IPS-18c (cell line): ENCODE results near the gene STK40.
A peak's percentile ranks its signal among the peaks of the same experiment; 100 is the strongest.

Experiments used
- H3K4me3 ChIP-seq: 2 replicates; pipeline ENCODE4 v1.7.0; 2013; ENCODE audit warnings: low read depth, mild to moderate bottlenecking, low read length, moderate library complexity; ENCODE audit not compliant: insufficient read depth
- H3K9me3 ChIP-seq: one replicate; pipeline ENCODE4 v1.6.1; 2013; ENCODE audit warnings: mild to moderate bottlenecking, low read length, moderate library complexity; ENCODE audit not compliant: control insufficient read depth, insufficient read depth

The STK40 gene

DNA sequence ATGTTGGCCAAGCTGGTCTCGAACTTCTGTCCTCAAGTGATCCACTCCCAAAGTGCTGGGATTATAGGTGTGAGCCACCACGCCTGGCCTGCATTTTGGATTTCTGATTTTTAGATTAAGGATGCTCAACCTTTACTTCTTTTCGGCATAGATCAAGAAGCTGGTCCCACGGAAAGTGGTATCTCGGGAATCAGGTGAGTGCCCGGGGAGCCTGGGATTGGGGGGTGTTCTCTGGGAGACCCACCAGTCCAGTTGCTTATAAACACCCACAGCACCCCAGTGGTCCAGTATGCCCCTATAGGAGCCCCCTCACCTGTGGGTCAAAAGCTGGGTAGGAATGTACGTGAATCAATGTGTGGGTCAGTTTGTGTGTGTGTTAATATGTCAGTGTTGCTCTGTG is 76.3 kb downstream of the STK40 start:
- no peak overlapping the region for H3K4me3 ChIP-seq
- no peaks in the 10 kb centered on the region for H3K9me3 ChIP-seq

DNA sequence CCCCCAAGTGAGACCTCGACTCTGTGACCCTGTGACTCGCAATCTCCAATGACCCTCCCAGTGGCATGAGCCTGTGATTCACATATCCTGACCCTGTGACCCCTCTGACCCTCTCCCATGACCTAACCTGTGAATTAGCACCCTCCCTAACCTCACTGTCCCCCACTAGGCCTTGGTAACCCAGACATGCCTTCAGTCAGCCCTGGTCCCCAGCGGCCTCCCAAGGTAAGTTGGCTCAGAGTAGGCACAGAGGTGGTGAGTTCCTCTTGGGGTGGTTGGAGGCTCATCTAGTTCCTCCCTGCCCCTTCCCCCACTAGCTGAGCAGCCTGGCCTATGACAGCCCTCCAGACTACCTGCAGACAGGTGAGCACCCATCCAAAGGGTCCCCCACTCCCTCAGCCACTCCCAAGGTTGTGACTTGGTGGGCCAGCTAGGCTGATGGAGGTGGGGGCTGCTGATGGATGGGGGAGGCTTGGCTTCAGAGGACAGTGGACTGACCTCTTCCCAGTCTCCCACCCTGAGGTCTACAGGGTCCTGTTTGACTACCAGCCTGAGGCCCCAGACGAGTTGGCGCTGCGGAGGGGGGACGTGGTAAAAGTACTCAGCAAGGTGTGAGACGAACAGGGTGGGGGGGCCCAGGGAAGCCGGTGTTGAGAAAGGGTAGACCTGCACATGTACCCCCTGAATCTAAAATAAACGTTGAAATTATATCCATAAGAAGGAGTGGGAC is 78.0 kb downstream of the STK40 start:
- Histone ChIP-seq H3K4me3 (peak overlapping the region; percentile 68), H3K9me3 (no peaks in the 10 kb centered on the region)

DNA sequence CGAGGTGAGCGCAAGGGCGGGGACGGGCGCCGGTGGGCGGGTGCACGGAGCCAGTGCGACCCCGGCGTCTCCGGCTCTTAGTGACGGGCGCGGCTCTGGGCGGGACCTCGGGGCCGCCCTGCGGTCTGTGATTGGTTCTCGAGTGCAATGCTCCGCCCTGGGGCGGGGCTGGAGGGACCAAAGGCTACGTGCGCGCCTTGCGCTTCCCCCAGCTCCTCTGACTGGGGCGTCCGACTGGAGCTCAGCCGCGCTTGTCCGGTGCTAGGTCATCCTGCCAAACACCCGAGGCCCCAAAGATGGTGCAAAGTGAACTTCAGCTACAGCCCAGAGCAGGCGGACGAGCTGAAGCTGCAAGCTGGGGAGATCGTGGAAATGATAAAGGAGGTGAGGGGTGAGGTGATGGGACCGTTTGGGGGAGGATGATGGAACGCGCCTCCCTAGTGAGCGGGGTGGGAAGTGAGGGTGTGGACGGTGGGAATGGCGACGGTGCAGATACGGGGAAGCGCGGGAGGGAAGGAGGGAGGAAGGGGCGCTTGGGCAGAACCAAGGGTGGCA is 78.7 kb downstream of the STK40 start:
- peak overlapping the region; percentile 68 for H3K4me3 ChIP-seq

DNA sequence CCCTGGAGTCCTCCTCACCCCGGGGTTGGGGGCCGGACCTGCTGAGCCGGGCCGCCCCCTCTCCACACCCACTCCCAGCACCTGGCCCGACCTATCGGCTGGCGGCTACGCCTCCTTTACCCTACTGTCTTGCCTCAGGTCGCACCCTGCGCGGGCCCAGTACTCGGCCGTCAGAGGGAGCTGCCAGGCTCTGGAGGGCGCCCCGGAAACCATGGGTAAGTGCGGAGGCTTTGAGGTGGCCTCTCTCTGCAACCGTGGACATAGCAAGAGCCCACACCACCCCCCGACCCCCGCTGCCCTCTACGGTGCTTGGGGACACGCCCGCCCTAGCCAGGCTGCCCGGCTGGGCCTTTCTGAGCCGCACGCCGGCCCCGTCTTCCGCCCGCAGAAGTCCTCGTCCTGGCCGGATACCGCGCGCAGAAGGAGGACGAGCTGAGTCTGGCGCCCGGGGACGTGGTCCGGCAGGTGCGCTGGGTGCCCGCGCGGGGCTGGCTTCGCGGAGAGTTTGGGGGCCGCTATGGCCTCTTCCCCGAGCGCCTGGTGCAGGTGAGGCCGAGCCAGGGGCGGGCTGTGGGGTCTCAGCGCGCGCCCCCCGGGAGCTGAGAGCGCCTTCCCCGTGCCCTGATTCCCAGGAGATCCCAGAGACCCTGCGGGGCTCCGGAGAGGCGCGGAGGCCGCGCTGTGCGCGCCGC is 79.4 kb downstream of the STK40 start, which contains the start of gene SH3D21:
SH3D21 (plus strand) TSS at position 159 of the 692 bp plus-strand sequence; CDS start at position 212, 53 bp downstream.
- H3K9me3 ChIP-seq = no peaks in the 10 kb centered on the region
- peak within 1 kb of the TSS; percentile 68 for H3K4me3 ChIP-seq

More for the DNA sequence above, 78.7 kb downstream of the STK40 start:
- H3K9me3 ChIP-seq = no peaks in the 10 kb centered on the region

DNA sequence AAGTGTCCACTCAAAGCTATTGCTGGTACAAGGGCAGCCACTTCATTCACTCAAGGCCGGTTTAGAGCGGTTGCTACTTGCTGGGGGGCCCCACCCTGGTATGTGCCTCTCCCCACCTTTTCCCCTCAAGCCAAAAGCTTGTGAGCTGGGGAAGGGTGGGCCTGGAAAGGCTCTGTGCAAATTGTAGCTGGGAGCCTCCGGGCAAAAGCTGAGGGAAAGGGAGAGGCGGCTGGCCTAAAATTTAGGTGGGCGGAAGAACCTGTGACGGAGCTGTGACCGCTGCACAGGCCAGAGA is 79.9 kb downstream of the STK40 start:
- Histone ChIP-seq H3K4me3 (peak overlapping the region; percentile 41), H3K9me3 (no peaks in the 10 kb centered on the region)

DNA sequence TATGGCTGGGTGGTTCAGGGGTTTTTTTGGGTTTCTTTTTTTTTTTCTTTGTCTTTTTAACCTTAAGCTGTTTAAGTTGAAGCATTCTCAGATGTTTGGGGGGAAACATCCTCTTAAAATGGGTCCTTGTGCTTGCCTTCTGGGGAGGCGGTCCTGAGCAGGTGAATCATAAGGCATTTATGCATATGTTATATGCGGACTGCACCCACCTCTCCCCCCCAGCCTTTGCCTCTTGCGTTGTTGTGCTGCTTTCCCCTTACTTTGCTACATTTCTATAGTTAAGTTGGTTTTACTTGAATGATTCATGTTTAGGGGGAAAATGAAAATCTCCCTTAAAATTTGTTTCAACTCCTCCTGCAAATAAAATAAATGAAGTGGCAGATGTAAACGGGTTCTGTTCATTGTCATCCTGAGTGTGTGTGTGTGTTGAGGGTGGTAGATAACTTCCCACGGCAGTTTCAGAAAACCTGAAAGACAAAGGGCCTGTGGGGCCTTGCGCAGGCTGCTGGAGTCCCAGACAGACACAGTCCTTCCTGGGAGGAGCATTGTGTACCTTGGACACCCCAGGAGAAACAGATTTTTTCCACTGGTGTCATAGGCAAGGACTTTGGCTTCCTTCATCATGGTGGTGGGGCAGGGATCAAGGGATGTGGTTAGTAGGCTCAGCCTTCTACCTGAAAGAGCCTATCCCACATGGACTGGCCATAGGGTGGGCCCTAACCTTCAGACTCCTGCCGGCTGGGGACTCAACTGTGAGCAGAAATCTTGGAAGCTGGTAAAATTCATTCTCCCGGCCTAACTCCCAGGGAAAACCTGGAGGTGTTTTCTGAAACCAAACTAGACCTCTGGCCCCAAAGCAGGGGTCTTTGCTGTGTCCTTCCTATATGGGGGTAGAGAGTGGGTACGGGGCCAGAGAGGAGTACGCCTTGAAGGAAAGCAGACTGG is 80.5 kb downstream of the STK40 start:
- no peaks in the 10 kb centered on the region for H3K9me3 ChIP-seq
- H3K4me3 ChIP-seq = peak overlapping the region; percentile 41

DNA sequence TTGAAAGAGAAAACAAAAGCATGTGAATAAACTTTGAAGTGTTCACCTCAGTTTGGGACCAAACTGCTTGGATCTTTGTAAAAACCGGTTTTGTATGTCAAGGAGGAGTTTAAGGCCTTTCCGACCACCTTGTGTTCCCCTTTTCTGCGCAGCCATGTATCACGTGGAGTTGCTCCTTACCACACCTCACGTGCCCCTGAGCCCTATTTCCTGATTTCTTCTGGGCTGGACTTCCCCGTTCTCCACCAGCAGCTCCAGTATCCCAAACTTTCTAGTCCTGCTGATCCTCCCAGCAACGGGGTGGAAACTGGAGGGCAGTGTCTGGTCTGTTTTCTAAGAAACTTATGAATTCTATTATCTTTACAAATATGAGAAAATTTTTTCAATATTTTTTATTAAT is 81.2 kb downstream of the STK40 start:
- no peaks in the 10 kb centered on the region for H3K9me3 ChIP-seq
- no peak overlapping the region for H3K4me3 ChIP-seq

DNA sequence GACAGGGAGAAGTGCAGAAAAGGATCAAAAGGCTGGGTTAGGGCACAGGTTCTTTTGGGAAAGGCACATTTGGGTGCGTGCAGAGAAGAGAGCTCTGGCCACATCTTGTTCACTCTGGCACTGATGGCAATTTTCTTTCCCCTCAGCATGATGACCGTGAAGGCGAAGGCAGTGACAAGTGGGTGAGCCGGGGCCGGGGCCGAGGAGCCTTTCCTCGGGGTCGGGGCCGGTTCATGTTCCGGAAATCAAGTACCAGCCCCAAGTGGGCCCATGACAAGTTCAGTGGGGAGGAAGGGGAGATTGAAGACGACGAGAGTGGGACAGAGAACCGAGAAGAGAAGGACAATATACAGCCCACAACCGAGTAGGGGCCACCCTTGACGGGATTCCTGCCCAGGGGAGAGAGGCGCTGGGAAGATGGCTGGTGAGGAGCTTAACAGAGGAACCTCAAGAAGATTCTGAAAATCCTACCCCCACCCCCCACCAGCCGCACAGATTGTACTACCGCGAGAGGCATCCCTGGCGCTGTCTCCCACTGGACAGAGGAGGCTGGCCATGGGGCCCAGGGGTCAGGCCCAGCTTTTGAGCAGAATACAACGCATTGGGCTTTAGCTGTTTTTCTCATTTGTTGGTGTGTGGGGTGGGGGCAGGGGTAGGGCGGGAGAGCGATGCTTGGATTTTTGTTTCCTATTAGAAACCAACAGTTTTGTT is 81.9 kb downstream of the STK40 start:
- Histone ChIP-seq H3K4me3 (no peak overlapping the region), H3K9me3 (no peaks in the 10 kb centered on the region)

DNA sequence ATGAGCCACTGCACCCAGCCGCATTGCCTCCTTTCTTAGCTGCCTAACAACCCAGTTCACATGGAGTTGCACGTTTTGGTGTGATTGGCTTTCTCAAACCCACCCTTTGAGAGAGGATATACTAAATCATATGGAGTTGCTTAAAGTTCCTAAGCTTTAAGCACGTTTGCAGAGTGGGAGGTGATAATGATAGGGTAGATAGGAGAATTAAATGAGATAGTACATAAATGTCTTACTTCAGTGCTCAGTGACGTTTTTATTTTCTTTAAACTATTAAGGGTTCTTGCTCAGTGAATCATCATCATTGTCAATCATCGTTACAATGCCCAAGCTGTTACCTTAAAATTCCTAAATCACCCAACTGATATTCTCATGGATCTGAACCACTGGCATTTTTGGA is 82.5 kb downstream of the STK40 start:
- Histone ChIP-seq H3K9me3 (no peaks in the 10 kb centered on the region), H3K4me3 (no peak overlapping the region)

DNA sequence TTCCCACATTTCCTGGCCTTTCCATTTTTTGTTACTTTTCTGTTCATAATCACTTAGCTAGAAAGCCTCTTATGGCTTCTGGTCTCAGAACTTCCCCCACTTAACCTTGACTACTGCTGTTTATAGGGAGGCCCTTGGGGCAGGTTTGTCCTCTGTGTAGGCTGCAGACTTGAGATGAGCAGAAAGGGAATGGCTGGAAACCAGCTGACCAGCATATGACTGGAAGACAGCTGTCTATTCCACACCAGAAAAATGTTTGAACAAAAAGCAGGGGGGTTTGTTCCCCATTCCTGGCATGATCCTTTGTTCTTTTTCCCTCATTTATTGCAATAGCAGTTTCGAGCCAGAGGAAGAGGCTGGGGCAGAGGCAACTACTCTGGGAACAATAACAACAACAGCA is 84.5 kb downstream of the STK40 start:
- Histone ChIP-seq H3K4me3 (no peak overlapping the region), H3K9me3 (no peaks in the 10 kb centered on the region)

DNA sequence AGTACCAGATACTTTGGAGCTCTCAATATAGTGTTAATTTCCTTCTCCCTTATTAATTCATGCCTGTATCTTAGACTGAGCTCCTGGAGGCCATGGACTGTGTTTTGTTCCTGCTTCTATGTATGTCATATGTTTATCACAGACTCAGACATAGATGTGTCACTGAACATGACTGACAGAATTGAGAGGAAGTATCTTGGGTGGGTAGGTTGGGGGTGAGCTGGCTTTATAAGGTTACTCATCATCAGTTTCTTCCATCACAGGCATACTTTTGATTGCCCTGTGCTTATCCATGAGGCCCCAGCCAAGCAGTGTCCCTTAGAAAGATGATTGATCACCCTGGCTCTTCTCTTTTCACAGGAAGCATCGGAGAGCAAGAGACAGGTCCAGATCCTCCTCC is 85.2 kb downstream of the STK40 start:
- Histone ChIP-seq H3K4me3 (no peak overlapping the region), H3K9me3 (no peaks in the 10 kb centered on the region)

DNA sequence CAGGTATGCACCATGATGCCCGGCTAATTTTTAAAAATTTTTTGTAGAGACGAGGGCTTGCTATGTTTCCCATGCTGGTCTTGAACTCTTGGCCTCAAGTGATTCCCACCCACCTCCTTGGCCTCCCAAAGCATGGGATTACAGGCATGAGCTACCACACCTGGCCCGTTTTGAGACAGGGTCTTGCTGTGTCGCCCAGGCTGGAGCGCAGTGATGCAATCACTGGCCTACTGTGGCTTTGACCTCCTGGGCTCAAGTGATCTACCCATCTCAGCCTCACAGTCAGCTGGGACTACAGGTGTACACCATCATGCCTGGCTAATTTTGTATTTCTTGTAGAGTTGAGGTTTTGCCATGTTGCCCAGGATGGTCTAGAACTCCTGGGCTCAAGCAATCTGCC is 87.1 kb downstream of the STK40 start:
- H3K4me3 ChIP-seq = no peak overlapping the region
- no peaks in the 10 kb centered on the region for H3K9me3 ChIP-seq

DNA sequence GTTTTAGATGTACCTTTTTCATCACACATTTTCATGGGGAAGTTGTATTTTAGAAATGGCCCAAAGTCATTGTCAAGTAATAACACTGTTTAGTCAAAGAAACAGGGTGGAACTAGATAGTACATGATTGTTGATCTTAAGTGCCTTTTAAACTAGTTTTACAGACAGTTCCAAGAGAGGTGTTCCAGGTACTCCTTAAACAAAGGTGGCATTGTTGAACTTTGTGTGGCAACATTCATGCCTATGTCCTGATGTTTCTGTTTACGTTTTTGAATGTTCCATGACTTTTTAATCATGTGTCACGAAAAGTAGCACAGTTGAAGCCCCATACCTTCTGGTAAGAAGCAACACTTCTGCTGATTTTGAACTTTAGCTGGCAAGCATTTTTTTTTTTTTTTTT is 88.7 kb downstream of the STK40 start:
- Histone ChIP-seq H3K4me3 (no peak overlapping the region), H3K9me3 (no peaks in the 10 kb centered on the region)

DNA sequence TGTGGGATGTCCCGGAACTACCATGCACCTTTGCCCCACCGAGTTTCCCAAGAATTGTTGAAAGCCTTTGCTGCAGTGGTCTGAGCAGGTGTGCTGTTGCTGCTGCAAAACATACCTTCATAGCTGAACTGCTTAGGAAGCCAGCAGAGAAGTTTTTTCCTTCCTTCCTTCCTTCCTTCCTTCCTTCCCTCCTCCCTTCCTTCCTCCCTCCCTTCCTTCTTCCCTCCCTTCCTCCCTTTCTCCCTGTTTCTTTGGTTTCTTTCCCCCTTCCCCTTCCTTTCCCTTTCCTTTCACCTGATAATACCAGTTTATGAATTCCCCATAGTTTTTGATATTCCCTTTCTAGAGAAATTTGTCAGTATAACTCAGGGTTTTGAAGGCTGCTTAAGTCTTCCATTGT is 90.3 kb downstream of the STK40 start:
- H3K4me3 ChIP-seq = no peak overlapping the region
- H3K9me3 ChIP-seq = no peaks in the 10 kb centered on the region
